Endothelial cell of umbilical vein (primary cell): ENCODE results near the gene G6PC1. TPM values are rescaled to one million over a fixed set of nuclear protein-coding genes. Genes with fewer than 3 reads are reported as not detected.

Experiments used
- BruUV-seq: library from RNA; stranded (reverse); fragments of 400-500 nt; replicated peaks from 2 replicates; lab custom pipeline; 2021; lab: Mats Ljungman, UMichigan
- CTCF ChIA-PET: fragments of 300-600, 350-600 bp; sonication (Branson Sonifier 250); formaldehyde crosslinking; loops from one replicate; lab custom pipeline; 2021; ENCODE audit warnings: antibody characterized with exemption, inconsistent platforms; lab: Charles Lee
- POLR2A ChIA-PET: fragments of 300-600, 350-600 bp; sonication (Branson Sonifier 250); formaldehyde crosslinking; loops from one replicate; lab custom pipeline; 2021; ENCODE audit warnings: antibody characterized with exemption, inconsistent platforms; lab: Charles Lee
- DNase-seq: peaks from one replicate; pipeline ENCODE4 v3.0.0-alpha.2; 2011; ENCODE audit warnings: low read depth, low spot score
- FAIRE-seq: peaks from 2 replicates; lab custom pipeline; 2011; peaks lifted over from hg19 to GRCh38; lab: Jason Lieb, UNC
- H2AFZ ChIP-seq: 2 replicates; pipeline ENCODE4 v1.6.0; 2012; ENCODE audit warnings: low read depth, low read length, control low read depth, inconsistent platforms
- H3K27ac ChIP-seq: 2 replicates; pipeline ENCODE4 v1.5.1; 2011; ENCODE audit warnings: low read depth, mild to moderate bottlenecking, control low read depth, low read length, moderate library complexity; ENCODE audit not compliant: insufficient read depth
- H3K27me3 ChIP-seq, 2 experiments: 2 replicates each; pipeline versions ENCODE4 v1.6.0 to v1.6.1; 2011; ENCODE audit warnings: low read length in 2 of 2, mixed read lengths in 1 of 2; ENCODE audit not compliant: control insufficient read depth in 2 of 2, insufficient read depth in 2 of 2
- H3K36me3 ChIP-seq, 2 experiments: 2 replicates in 1 of 2; 3 replicates in 1 of 2; pipeline ENCODE4 v1.5.1; 2011; ENCODE audit warnings: low read length in 2 of 2, mild to moderate bottlenecking in 1 of 2, moderate library complexity in 1 of 2; ENCODE audit not compliant: control insufficient read depth in 2 of 2, insufficient read depth in 2 of 2; ENCODE audit errors: extremely low read depth in 1 of 2
- H3K4me1 ChIP-seq: 3 replicates; pipeline ENCODE4 v1.5.1; 2011; ENCODE audit warnings: mild to moderate bottlenecking, low read length; ENCODE audit not compliant: control insufficient read depth, insufficient read depth; ENCODE audit errors: extremely low read depth
- H3K4me2 ChIP-seq: 2 replicates; pipeline ENCODE4 v1.6.1; 2011; ENCODE audit warnings: low read length, control low read depth, mixed read lengths; ENCODE audit not compliant: insufficient read depth
- H3K4me3 ChIP-seq, 3 experiments: fragments of 200-600 bp in 1 of 3; sonication (generic), shearing (Covaris generic) in 1 of 3; replicated peaks in 1 of 3; 2 replicates each; pipeline ENCODE4 v1.5.1; 2011 to 2016; ENCODE audit warnings: control low read depth in 3 of 3, low read length in 3 of 3, mild to moderate bottlenecking in 2 of 3, inconsistent platforms in 1 of 3, low read depth in 1 of 3, moderate library complexity in 1 of 3; ENCODE audit not compliant: insufficient read depth in 1 of 3
- H3K79me2 ChIP-seq: 2 replicates; pipeline ENCODE4 v1.6.0; 2012; ENCODE audit warnings: low read length, inconsistent platforms; ENCODE audit not compliant: control insufficient read depth, insufficient read depth
- H3K9ac ChIP-seq: replicated peaks from 2 replicates; pipeline ENCODE3; 2011; ENCODE audit warnings: low read length, control low read depth; ENCODE audit not compliant: insufficient read depth; ENCODE audit errors: extremely low read depth
- H3K9me1 ChIP-seq: replicated peaks from 3 replicates; pipeline ENCODE4 v1.6.0; 2011; ENCODE audit warnings: mild to moderate bottlenecking, low read length; ENCODE audit not compliant: control insufficient read depth, insufficient read depth; ENCODE audit errors: extremely low read depth
- H3K9me3 ChIP-seq: replicated peaks from 2 replicates; pipeline ENCODE4 v1.5.1; 2012; ENCODE audit warnings: low read length, inconsistent platforms; ENCODE audit not compliant: control insufficient read depth, insufficient read depth
- H4K20me1 ChIP-seq: replicated peaks from 2 replicates; pipeline ENCODE3; 2011; ENCODE audit warnings: mild to moderate bottlenecking, low read length; ENCODE audit not compliant: control insufficient read depth, insufficient read depth; ENCODE audit errors: extremely low read depth
- FOS ChIP-seq: IDR thresholded peaks from 2 replicates; pipeline ENCODE4 v1.6.1; 2011; ENCODE audit warnings: mild to moderate bottlenecking, low read length, moderate library complexity, borderline replicate concordance; ENCODE audit not compliant: insufficient read depth
- GATA2 ChIP-seq: IDR thresholded peaks from 2 replicates; pipeline ENCODE4 v1.7.0; 2011; ENCODE audit warnings: low read depth, mild to moderate bottlenecking, moderate library complexity, mixed read lengths, low read length; ENCODE audit not compliant: insufficient read length, insufficient read depth
- MYC ChIP-seq: IDR thresholded peaks from one replicate; pipeline ENCODE4 v1.6.1; 2011; ENCODE audit warnings: mild to moderate bottlenecking, low read depth, low read length
- POLR2A ChIP-seq: IDR thresholded peaks from 2 replicates; pipeline ENCODE4 v1.6.1; 2012; ENCODE audit warnings: low read depth, mild to moderate bottlenecking, control low read depth, low read length
- POLR2AphosphoS5 ChIP-seq: IDR thresholded peaks from 2 replicates; pipeline ENCODE4 v1.6.1; 2012; ENCODE audit warnings: low read depth, mild to moderate bottlenecking, control low read depth, low read length, moderate library complexity; ENCODE audit not compliant: insufficient read depth
- dilution Hi-C: fragments of 300-500 bp; cut with MboI; formaldehyde crosslinking; loops from one replicate; pipeline ENCODE4 v1.15.0; 2019; ENCODE audit warnings: low sequenced_read_pairs; ENCODE audit not compliant: extremely low pct_ligation_motif_present
- intact Hi-C: fragments of 100-400 bp; cut with micrococcal nuclease; formaldehyde crosslinking; loops from one replicate; pipeline ENCODE4 v1.10.0; 2022
- polyA plus RNA-seq, 4 experiments: library from polyadenylated mRNA; depleted of rRNA in 3 of 4; stranded (reverse) in 3 of 4; unstranded in 1 of 4; fragments of >200 nt; gene quantifications; 2 replicates each; pipeline versions ENCODE4 v1.2.1 to v1.2.3, GENCODE V29; 2011 to 2012; ENCODE audit warnings: missing spikeins in 1 of 4
- total RNA-seq: library from RNA; stranded (reverse); gene quantifications from 2 replicates; pipeline ENCODE4 v1.2.3, GENCODE V29; 2021

G6PC1 gene
- total and polyA plus RNA-seq, 2 donors (not counting 3 experiments of a cell fraction or from before 2014, with no cell fraction given): not detected

- Histone ChIP-seq H3K9me1 (no peaks in the 10 kb centered on the region), H3K36me3 (no peaks in the 10 kb centered on the region), H3K4me2 (no peak overlapping the region), H3K27me3 (peaks cover 0 to 4% of the 10 kb centered on the region in 2 experiments), H3K4me3 (no peak overlapping the region), H3K4me1 (no peaks in the 10 kb centered on the region), H4K20me1 (no peaks in the 10 kb centered on the region), H2AFZ (no peak overlapping the region), H3K79me2 (no peaks in the 10 kb centered on the region), H3K9ac (no peak overlapping the region), H3K9me3 (no peaks in the 10 kb centered on the region), H3K27ac (no peak overlapping the region)
- FAIRE-seq (no peak), DNase-seq (no peak)
- intact Hi-C loops: no loop called here
- no TSS peak for BruUV-seq
- TF ChIP-seq MYC (no peak), POLR2A (no peak), GATA2 (no peak)
- dilution Hi-C loops: no loop called here
- POLR2A ChIA-PET: no interaction called here
- CTCF ChIA-PET: no interaction called here
Measured at GRCh38 chr17:42865638-42866094, 34.9 kb upstream of the G6PC1 start.

DNA sequence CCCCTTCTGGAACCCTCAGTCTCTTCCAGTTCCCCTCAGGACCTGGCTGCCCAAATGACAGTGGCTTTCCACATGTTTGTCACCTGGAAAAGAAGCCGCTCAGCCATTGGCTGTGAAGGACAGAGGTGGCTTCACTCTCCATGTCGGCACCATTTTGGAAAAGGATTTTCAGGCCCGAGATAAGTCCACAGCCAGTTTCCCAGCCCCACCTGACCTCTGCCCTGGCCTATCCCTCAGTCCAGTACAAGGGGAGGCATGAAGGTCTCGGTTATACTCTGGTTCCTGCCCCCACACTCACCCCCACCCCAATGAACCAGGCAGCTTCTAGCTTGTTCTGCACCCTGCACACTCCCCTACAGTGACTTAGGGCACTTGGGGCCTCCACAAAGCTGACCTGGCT, 34.4 kb upstream of the G6PC1 start:
- no peak overlapping the region for H3K4me2 ChIP-seq
- no peak overlapping the region for H2AFZ ChIP-seq
- ChIA-PET CTCF (interaction anchor here (1.2 kb wide), 1 partner anchor 18 kb away, joined by 3 read pairs; no protein-coding TSS in a partner anchor), POLR2A (no interaction called here)
- no peak overlapping the region for H3K27ac ChIP-seq
- no peaks in the 10 kb centered on the region for H4K20me1 ChIP-seq
- no peaks in the 10 kb centered on the region for H3K36me3 ChIP-seq
- no peaks in the 10 kb centered on the region for H3K9me3 ChIP-seq
- no peak for DNase-seq
- no peak for FAIRE-seq
- H3K4me3 ChIP-seq: no peak overlapping the region
- dilution Hi-C loops (no loop called here), intact Hi-C loops (no loop called here)
- peaks cover 0 to 4% of the 10 kb centered on the region in 2 experiments for H3K27me3 ChIP-seq
- H3K9ac ChIP-seq: no peak overlapping the region
- no peaks in the 10 kb centered on the region for H3K4me1 ChIP-seq
- no TSS peak for BruUV-seq
- no peaks in the 10 kb centered on the region for H3K9me1 ChIP-seq
- H3K79me2 ChIP-seq: no peaks in the 10 kb centered on the region
- TF ChIP-seq POLR2AphosphoS5: no peak
- no peak for TF ChIP-seq FOS
